GM12878 (cell line): ENCODE results near the gene HNRNPU. TPM values are rescaled to one million over a fixed set of nuclear protein-coding genes. Genes with fewer than 3 reads are reported as not detected.

Source experiments
- ATF7 ChIP-seq: fragments of 450-650 bp; IDR thresholded peaks from 2 replicates; pipeline ENCODE4 v1.6.1; 2016; ENCODE audit warnings: low read depth, mild to moderate bottlenecking
- CREM ChIP-seq: IDR thresholded peaks from 2 replicates; pipeline ENCODE4 v1.6.1; 2014; ENCODE audit warnings: antibody characterized with exemption, low read depth
- DPF2 ChIP-seq: fragments of 450-650 bp; IDR thresholded peaks from 2 replicates; pipeline ENCODE4 v1.6.1; 2017; ENCODE audit warnings: mild to moderate bottlenecking
- ETV6 ChIP-seq, 2 experiments: fragments of 450-650 bp in 1 of 2; IDR thresholded peaks in 1 of 2; conservative IDR thresholded peaks in 1 of 2; 2 replicates each; pipeline ENCODE4 v1.6.1; 2014; ENCODE audit warnings: antibody characterized with exemption in 1 of 2, borderline replicate concordance in 1 of 2, low read depth in 1 of 2, mild to moderate bottlenecking in 1 of 2, moderate library complexity in 1 of 2
- FOXK2 ChIP-seq: fragments of 450-650 bp; IDR thresholded peaks from 2 replicates; pipeline ENCODE4 v1.6.1; 2017; ENCODE audit warnings: mild to moderate bottlenecking, moderate library complexity
- GATAD2B ChIP-seq: fragments of 450-650 bp; conservative IDR thresholded peaks from 2 replicates; pipeline ENCODE4 v1.6.1; 2017; ENCODE audit warnings: low read depth, mild to moderate bottlenecking, moderate library complexity
- JUND ChIP-seq: IDR thresholded peaks from 2 replicates; pipeline ENCODE4 v1.6.1; 2012; ENCODE audit warnings: low read depth, mild to moderate bottlenecking, low read length, improper control_type of control experiment, moderate library complexity
- KLF5 ChIP-seq: fragments of 450-650 bp; IDR thresholded peaks from 2 replicates; pipeline ENCODE4 v1.6.1; 2014; ENCODE audit warnings: mild to moderate bottlenecking; ENCODE audit not compliant: partially characterized antibody
- NRF1 ChIP-seq: conservative IDR thresholded peaks from 2 replicates; pipeline ENCODE4 v1.6.1; 2011; ENCODE audit warnings: mild to moderate bottlenecking, low read depth, low read length, improper control_type of control experiment
- YY1 ChIP-seq: IDR thresholded peaks from 2 replicates; pipeline ENCODE4 v1.6.1; 2011; ENCODE audit warnings: low read depth, mild to moderate bottlenecking, low read length
- ZNF217 ChIP-seq: fragments of 450-650 bp; IDR thresholded peaks from 2 replicates; pipeline ENCODE4 v1.6.1; 2017; ENCODE audit warnings: antibody characterized with exemption, mild to moderate bottlenecking
- ZSCAN29 ChIP-seq: fragments of 450-650 bp; IDR thresholded peaks from 2 replicates; pipeline ENCODE4 v1.6.1; 2017; ENCODE audit warnings: mild to moderate bottlenecking, moderate library complexity
- polyA plus RNA-seq, 11 experiments: library from polyadenylated mRNA; depleted of rRNA in 4 of 11; unstranded in 6 of 11; stranded (reverse) in 5 of 11; fragments of >200 nt; fragmentation: Nextera tagmentation in 4 of 11; fragmentation: Illumina TruSeq in 1 of 11; extraction: Ambion mirVana in 4 of 11; extraction: Trizol in 1 of 11; gene quantifications; 1 replicate in 1 of 11; 2 replicates in 10 of 11; pipeline versions ENCODE4 v1.2.1 to v1.2.3, GENCODE V29; 2011 to 2016; ENCODE audit warnings: inconsistent platforms in 2 of 11, missing spikeins in 2 of 11, low read depth in 1 of 11
- total RNA-seq, 4 experiments: library from RNA; depleted of rRNA in 3 of 4; stranded (reverse); fragments of >200 nt in 3 of 4; fragmentation: Illumina TruSeq in 1 of 4; extraction: Trizol in 1 of 4; gene quantifications; 2 replicates each; pipeline versions ENCODE4 v1.2.1 to v1.2.3, GENCODE V29; 2013 to 2021
- TF ChIP-seq, protein P1 (sequence below): fragments of 450-650 bp; IDR thresholded peaks from 2 replicates; pipeline ENCODE4 v1.6.1; 2018; ENCODE audit warnings: borderline replicate concordance, mild to moderate bottlenecking; ENCODE audit not compliant: partially characterized antibody
- TF ChIP-seq, protein P2 (sequence below): fragments of 450-650 bp; IDR thresholded peaks from 2 replicates; pipeline ENCODE4 v1.6.1; 2014; ENCODE audit warnings: mild to moderate bottlenecking
- TF ChIP-seq, protein P3 (sequence below): IDR thresholded peaks from 2 replicates; pipeline ENCODE4 v1.6.1; 2011; ENCODE audit warnings: low read depth, low read length, improper control_type of control experiment, borderline replicate concordance
- TF ChIP-seq, protein P4 (sequence below): fragments of 450-650 bp; conservative IDR thresholded peaks from 2 replicates; pipeline ENCODE4 v1.6.1; 2017; ENCODE audit warnings: mild to moderate bottlenecking, moderate library complexity
- TF ChIP-seq, protein P5 (sequence below): IDR thresholded peaks from 2 replicates; pipeline ENCODE4 v1.6.1; 2011; ENCODE audit warnings: borderline replicate concordance, low read depth, mild to moderate bottlenecking, moderate library complexity, mixed read lengths, low read length; ENCODE audit not compliant: insufficient read depth; ENCODE audit errors: extremely low read length
- TF ChIP-seq, protein P6 (sequence below): fragments of 150-350 bp; IDR thresholded peaks from 2 replicates; pipeline ENCODE4 v1.6.1; 2014; ENCODE audit warnings: mild to moderate bottlenecking, low read depth, low read length

HNRNPU gene
- total and polyA plus RNA-seq, 10 of the 15 experiments (the other 5 are each of a cell fraction or from before 2014, with no cell fraction given), result 163 to 569 (median 420) TPM

DNA sequence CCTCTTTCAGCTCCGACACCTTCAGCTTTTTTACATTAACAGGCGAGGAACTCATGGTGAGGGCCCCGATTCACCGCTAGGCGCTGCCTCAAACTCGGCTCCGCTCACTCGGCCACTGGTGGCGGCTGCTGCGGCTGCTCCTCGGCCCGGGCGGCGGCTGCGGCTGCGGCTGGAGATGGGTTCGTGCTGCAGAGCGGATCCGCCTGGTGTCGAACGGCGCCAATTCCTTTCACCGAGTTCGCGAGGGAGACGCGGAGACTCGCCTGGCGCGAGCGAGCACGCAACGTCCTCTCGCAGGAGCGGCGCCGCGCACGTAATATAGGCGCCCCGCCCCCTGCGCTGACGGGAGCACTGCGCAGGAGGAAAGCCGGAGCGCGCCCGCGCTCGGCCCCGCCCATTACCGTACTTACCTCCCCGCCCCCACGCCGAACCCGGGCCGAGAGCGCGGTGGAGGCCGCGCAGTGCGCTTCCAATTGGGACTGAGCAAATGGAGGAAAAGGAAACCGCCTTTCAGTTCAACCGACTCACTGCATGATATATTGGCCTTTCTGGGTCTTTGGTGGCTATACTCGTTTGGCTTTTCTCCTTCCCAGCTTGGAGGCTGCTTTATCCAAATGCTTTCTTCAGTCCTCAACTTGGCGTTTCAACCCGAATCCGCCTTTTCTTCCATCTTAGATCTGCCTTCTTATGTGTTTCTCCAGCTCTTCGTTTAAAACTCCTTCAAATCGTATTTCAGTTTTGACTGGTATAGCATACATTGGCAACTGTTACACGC, at the start of gene HNRNPU (continued):
- TF ChIP-seq, protein P1, sequence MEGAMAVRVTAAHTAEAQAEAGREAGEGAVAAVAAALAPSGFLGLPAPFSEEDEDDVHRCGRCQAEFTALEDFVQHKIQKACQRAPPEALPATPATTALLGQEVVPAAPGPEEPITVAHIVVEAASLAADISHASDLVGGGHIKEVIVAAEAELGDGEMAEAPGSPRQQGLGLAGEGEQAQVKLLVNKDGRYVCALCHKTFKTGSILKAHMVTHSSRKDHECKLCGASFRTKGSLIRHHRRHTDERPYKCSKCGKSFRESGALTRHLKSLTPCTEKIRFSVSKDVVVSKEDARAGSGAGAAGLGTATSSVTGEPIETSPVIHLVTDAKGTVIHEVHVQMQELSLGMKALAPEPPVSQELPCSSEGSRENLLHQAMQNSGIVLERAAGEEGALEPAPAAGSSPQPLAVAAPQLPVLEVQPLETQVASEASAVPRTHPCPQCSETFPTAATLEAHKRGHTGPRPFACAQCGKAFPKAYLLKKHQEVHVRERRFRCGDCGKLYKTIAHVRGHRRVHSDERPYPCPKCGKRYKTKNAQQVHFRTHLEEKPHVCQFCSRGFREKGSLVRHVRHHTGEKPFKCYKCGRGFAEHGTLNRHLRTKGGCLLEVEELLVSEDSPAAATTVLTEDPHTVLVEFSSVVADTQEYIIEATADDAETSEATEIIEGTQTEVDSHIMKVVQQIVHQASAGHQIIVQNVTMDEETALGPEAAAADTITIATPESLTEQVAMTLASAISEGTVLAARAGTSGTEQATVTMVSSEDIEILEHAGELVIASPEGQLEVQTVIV, result no peak
- peak; percentile 46 for TF ChIP-seq CREM
- peak; percentile 65; the same call in 1 of the 2 replicates for TF ChIP-seq ZSCAN29
- no peak for TF ChIP-seq ATF7
- TF ChIP-seq, protein P2, sequence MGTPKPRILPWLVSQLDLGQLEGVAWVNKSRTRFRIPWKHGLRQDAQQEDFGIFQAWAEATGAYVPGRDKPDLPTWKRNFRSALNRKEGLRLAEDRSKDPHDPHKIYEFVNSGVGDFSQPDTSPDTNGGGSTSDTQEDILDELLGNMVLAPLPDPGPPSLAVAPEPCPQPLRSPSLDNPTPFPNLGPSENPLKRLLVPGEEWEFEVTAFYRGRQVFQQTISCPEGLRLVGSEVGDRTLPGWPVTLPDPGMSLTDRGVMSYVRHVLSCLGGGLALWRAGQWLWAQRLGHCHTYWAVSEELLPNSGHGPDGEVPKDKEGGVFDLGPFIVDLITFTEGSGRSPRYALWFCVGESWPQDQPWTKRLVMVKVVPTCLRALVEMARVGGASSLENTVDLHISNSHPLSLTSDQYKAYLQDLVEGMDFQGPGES, result no peak
- no peak for TF ChIP-seq KLF5
- peak; percentile 73 for TF ChIP-seq NRF1
- no peak for TF ChIP-seq ETV6 (conservative IDR thresholded peaks at IDR 0.05 in 1 of 2, IDR thresholded peaks at IDR 0.05 in 1 of 2; ENCODE audit: borderline replicate concordance in 1 of 2, low read depth in 1 of 2)
- peak; percentile 84 for TF ChIP-seq YY1
- TF ChIP-seq, protein P3, sequence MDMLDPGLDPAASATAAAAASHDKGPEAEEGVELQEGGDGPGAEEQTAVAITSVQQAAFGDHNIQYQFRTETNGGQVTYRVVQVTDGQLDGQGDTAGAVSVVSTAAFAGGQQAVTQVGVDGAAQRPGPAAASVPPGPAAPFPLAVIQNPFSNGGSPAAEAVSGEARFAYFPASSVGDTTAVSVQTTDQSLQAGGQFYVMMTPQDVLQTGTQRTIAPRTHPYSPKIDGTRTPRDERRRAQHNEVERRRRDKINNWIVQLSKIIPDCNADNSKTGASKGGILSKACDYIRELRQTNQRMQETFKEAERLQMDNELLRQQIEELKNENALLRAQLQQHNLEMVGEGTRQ, result no peak; the same call in 1 of the 2 replicates
- TF ChIP-seq GATAD2B, result 0 out of 2 replicates have a peak, but pooled peaks have one; percentile 33
- TF ChIP-seq DPF2, result no peak; the same call in 1 of the 2 replicates
- TF ChIP-seq, protein P4, sequence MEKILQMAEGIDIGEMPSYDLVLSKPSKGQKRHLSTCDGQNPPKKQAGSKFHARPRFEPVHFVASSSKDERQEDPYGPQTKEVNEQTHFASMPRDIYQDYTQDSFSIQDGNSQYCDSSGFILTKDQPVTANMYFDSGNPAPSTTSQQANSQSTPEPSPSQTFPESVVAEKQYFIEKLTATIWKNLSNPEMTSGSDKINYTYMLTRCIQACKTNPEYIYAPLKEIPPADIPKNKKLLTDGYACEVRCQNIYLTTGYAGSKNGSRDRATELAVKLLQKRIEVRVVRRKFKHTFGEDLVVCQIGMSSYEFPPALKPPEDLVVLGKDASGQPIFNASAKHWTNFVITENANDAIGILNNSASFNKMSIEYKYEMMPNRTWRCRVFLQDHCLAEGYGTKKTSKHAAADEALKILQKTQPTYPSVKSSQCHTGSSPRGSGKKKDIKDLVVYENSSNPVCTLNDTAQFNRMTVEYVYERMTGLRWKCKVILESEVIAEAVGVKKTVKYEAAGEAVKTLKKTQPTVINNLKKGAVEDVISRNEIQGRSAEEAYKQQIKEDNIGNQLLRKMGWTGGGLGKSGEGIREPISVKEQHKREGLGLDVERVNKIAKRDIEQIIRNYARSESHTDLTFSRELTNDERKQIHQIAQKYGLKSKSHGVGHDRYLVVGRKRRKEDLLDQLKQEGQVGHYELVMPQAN, result peak; percentile 10; the same call in 1 of the 2 replicates
- TF ChIP-seq ZNF217, result no peak
- TF ChIP-seq, protein P5, sequence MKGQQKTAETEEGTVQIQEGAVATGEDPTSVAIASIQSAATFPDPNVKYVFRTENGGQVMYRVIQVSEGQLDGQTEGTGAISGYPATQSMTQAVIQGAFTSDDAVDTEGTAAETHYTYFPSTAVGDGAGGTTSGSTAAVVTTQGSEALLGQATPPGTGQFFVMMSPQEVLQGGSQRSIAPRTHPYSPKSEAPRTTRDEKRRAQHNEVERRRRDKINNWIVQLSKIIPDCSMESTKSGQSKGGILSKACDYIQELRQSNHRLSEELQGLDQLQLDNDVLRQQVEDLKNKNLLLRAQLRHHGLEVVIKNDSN, result no peak
- TF ChIP-seq, protein P6, sequence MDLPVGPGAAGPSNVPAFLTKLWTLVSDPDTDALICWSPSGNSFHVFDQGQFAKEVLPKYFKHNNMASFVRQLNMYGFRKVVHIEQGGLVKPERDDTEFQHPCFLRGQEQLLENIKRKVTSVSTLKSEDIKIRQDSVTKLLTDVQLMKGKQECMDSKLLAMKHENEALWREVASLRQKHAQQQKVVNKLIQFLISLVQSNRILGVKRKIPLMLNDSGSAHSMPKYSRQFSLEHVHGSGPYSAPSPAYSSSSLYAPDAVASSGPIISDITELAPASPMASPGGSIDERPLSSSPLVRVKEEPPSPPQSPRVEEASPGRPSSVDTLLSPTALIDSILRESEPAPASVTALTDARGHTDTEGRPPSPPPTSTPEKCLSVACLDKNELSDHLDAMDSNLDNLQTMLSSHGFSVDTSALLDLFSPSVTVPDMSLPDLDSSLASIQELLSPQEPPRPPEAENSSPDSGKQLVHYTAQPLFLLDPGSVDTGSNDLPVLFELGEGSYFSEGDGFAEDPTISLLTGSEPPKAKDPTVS, result no peak
- TF ChIP-seq JUND, result no peak
- no peak for TF ChIP-seq FOXK2
